Stimulated activated CD8-positive, alpha-beta memory T cell treated with anti-CD3 and anti-CD28 coated beads, Interleukin-7, amount 100 ng/mL, for 24 hours (primary cell): ENCODE results near the gene FAM120AOS.

Source experiments
- DNase-seq: peaks from one replicate; pipeline ENCODE4 v3.0.0-alpha.2; 2020; ENCODE audit warnings: low read depth

Gene FAM120AOS

DNA sequence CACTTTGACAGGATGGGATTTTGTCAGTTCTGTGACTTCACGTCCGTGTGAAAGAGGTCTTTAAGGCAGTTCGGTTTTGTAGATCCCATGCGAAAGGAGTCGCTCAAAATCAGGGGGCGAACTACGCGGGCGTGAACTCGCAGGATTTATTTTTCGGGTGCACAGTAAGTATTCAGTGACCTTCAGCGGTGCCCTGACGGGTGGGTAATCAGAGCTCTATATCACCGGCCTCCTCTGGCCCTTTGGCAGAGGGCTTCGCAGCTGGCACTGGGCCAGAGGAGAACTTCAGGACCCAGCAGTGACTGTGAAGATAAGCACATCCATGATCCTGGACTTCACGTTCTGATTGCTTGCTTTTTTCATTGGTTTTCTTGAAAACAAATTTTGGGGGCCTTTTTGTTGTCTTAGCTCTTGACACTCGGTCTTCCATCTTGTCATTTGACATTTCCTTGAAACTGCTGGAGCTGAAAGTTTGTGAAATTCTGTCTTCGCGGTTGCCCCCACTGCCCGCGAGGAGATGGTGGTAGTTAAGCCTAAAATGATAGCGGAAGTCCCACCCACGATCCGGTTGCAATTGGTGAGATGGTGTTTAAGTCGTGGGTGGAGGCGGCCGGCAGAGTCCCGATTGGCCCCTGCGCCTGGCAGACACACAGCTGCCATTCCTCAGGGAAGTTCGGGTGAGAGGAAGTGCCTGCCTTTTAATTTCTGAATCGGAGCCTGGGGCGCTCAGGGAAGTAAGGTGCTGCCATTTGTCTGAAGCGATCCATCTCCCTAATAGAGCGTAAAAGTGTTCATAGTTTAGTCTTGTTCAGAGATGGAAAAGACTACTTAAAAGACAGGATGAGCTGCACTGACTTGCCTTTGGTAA lies at the start of gene FAM120AOS:
FAM120AOS (minus strand) TSS at position 535 of the 868 bp plus-strand sequence. CDS start 872 bp downstream, outside the sequence.
- DNase-seq = peak; percentile 69

GRCh38 chr9:93501406-93501805 lies 48.0 kb upstream of the FAM120AOS start:
- DNase-seq = no peak

- no peak for DNase-seq
Observed at GRCh38 chr9:93500571-93501298, 47.4 kb upstream of the FAM120AOS start.

GRCh38 chr9:93496285-93496684 lies 42.9 kb upstream of the FAM120AOS start:
- DNase-seq = no peak

GRCh38 chr9:93493949-93494348 lies 40.6 kb upstream of the FAM120AOS start:
- DNase-seq = no peak

GRCh38 chr9:93492327-93492726 lies 38.9 kb upstream of the FAM120AOS start:
- DNase-seq = no peak

GRCh38 chr9:93491593-93492232 lies 38.3 kb upstream of the FAM120AOS start:
- DNase-seq = no peak

- no peak for DNase-seq
Observed at GRCh38 chr9:93488244-93488643, 34.9 kb upstream of the FAM120AOS start.

DNA sequence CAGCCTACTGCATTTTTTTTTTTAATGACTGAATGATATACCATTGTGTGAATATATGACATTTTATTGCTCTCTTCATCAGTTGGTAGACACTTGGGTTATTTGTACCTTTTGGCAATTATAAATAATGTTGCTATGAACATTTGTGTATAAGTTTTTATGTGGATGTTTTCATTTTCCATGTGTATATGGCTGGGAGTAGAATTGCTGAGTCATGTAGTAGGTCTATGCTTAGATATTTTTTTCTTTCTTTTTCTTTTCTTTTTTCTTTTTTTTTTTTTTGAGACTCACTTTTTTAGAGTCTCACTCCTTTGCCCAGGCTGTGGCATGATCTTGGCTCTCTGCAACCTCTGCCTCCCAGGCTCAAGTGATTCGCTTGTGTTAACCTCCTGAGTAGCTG lies 32.9 kb upstream of the FAM120AOS start:
- no peak for DNase-seq

DNA sequence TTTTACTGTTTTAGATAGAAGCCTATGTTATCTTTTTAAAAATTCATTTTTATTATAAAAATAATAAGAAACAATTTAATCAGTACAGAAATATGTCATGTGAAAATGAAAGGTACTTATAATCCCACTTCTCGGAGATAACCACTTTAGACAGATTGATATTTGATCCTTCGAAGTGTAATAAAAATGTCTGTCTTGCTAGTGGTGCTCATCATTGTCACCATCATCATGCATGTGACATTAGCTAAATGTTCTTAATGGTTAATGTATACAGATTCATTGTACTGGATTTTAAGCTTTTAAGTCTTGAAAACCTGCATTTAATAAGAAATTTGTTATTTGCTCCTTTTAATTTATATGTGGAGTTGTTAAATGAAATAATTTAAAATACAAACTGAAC lies 30.1 kb upstream of the FAM120AOS start:
- DNase-seq = no peak

DNA sequence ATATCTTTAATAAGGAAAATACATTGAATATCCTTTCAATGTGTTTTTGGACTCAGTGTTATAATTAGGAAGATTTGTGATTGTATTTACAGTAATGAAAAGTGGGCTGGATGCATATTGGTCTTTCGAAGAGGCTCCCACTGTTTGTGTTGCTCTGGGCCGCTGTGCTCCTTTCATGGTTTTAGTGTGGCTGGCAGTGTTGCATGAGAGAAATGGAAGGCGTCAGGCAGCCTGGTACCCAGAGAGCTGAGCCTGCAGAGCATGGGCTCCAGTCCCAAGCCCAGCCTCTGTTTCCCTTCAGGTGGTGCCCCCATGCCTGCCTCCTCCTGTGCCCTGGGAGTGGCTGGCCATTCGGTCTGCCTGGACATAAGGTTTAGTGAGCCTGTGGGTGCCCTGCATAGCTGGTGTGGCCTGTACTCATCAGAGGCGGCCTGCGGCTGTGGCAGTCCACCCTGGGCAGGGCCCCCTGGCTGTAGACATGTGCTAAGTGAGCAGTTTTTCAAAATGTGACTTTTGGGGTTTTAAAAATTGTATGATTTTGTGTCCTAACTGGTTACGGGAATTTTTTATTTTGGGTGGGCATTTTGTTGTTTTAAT lies 27.4 kb upstream of the FAM120AOS start:
- no peak for DNase-seq

- DNase-seq = no peak
Observed at GRCh38 chr9:93480262-93480661, 26.9 kb upstream of the FAM120AOS start.

DNA sequence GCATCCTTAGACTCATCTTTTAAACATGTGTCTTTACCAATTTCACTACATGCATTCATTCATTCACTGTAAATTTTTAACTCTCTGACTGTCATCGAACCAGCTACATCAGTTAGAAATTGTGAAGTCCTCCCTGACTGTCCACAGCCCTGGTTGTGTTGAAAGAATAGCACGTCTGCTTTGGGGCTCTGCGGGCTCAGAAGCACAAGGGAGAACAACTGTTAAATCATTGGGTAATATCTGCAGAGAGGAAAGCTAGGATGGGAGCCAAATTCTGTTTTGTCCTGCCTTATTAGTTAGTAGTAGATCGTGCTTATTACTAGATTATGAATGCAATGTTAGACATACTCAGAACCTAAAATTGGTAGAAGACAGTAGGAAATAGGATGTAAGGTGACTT lies 26.3 kb upstream of the FAM120AOS start:
- no peak for DNase-seq

DNA sequence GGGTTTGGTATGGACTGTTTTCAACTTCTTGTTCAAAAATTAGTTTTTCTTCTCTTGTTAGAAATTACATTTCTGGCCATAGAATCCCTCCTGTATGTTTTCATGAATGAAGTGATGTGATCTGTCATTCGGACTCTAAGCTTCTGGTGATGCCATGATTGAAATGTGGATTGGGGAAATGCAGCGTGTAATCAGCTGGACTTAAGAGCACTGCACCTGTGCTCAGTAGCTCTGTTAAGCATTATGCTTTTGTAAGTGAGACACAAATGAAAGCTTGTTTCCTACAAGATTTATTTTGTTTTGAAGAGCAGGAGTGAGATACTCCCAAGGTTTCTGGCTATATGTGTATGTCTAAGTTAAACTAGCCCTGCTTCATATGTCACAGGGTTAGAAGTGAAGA lies 24.0 kb upstream of the FAM120AOS start:
- no peak for DNase-seq

DNA sequence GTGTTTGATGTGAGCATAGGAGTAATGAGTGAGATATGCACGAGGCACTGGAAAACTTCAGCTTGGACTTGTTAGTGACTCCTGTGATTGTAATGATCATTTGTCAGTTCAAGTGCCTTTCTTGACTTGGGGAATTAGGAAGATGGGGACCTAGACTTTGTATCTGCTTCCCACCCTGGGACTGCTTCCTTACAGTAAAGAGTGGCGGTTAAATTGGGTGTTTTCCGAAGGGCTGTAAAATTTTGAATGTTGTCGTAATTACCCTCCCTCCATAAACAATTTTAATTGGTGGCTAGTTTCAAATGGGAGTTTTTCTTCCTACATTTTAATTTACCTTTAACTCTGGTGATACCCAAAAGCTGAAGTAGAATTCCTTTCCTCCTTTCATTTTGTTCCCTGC lies 23.5 kb upstream of the FAM120AOS start:
- no peak for DNase-seq

DNA sequence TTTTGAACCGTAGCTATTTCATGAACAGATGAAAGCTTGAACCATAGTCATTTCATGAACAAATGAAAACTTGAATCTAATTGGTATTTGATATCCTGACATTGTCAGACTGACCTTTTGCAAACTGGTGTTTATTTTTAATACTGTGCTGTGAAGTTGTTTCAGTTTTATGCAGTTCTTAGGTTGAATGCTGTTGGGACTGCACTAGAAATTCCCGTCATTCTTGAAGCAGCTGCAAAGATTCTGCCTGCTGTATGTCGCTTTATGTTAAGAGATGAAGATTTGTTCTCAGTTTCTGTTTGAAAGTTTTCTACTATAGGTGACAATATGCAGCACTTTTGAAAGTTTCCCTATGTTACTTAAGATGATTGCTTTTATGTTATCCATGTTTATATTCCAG lies 22.5 kb upstream of the FAM120AOS start:
- no peak for DNase-seq

- DNase-seq = no peak
Observed at GRCh38 chr9:93475108-93475507, 21.7 kb upstream of the FAM120AOS start.

DNA sequence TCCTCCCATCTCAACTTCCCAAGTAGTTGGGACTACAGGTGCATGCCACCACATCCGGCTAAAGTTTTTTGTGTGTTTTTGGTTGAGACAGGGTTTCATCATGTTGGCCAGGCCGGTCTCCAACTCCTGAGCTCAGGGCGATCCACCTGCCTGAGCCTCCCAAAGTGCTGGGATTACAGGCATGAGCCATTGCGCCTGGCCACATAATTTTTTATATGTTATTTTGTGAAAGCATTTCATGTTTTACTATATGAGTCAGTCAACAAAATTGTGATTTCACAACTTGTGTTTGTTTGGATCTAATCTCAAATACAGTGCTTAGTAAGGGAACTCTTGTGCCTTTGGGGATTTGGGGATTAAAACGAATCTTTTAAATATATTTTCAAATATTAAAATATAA lies 20.0 kb upstream of the FAM120AOS start:
- no peak for DNase-seq

DNA sequence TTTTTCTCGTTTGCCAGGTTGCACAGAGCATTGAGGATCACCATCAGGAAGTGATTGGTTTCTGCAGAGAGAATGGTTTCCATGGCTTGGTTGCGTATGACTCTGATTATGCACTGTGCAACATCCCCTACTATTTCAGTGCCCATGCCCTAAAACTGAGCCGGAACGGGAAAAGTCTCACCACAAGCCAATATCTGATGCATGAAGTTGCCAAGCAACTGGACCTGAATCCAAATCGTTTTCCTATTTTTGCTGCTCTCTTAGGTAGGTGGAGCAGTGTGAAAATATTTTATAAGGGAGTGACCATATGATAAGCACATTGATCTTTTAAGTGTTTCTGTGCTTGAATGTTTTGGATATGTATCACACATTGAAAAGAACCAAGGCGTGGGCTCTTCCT lies 17.7 kb upstream of the FAM120AOS start:
- DNase-seq = no peak

DNA sequence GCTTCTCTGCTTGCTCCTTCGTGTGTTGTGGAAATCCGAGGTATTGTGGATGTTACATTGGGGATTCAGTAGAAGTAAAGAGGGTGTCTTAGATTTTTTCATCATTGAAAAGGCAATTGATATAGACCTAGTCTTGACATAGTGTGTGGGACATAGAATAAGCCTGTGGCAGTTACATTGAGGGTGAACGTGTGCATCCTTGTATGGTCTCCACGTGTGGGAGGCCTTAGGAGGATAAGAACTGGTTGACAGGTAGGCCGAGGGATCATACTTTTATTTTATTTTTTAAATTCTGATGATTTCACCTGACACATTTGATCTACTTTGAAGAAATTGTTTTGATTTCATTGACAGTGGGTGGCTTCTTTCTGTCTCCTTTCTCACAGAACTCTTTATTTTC lies 17.0 kb upstream of the FAM120AOS start:
- no peak for DNase-seq

DNA sequence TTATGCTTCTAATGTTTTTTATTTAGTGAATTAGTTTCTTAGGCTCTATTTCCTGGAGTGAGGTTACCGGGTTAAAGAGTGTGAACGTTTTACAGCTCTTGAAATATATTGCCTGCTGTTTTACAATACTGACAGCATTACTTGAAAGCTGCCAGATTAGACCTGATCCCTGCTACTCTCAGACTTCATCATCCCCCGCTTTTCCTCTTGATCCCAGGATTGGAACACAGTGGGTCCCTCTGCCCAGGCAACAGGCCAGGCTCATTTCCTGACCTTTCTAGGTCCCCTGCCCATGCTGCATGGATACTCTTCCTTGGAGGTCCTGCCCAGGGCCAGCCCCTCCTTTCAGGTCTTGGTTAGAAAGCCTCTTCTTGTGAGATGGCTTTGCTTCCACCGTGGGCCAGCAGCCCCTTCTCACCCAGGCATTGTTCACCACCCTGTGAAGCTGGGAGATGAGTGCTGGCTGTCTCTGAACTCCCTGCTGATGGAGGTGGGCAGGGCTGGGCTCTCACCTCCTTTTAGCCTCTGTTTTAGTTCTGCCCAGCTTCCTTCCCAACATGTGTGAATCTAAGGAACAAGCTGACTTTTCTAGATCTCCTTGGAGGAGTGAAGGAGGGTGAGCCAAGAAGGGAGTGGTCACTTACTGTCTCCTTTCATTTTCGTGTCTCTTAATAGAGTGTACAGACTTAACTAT lies 15.5 kb upstream of the FAM120AOS start:
- DNase-seq = no peak

- no peak for DNase-seq
Observed at GRCh38 chr9:93467462-93467861, 14.1 kb upstream of the FAM120AOS start.
